ENCODE measurements around the gene USP7.

DNA sequence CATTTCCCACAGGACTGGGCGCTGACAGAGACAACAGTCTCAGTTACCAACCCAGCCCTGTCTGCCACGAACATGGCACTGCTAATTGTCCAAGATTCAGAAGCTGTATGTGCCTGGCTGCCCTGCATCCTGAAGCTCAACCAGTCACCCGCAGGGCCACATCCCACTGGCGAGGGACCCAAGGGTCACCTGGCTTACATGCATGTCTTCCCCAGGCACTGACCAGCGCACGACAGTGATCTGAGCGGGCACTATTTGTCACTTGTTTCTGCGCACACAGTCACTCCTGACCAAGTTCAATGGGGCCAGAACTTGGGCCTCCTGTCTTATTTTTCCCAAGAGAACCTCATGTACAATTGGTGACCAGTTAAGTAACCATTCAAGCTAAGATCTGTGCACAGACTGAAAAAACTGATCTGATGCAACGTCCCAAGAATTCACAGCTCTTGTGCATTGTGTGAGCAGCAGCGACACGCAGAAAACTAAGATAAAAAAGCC is 13.1 kb downstream of the USP7 start:
- TF ChIP-seq, protein P1, sequence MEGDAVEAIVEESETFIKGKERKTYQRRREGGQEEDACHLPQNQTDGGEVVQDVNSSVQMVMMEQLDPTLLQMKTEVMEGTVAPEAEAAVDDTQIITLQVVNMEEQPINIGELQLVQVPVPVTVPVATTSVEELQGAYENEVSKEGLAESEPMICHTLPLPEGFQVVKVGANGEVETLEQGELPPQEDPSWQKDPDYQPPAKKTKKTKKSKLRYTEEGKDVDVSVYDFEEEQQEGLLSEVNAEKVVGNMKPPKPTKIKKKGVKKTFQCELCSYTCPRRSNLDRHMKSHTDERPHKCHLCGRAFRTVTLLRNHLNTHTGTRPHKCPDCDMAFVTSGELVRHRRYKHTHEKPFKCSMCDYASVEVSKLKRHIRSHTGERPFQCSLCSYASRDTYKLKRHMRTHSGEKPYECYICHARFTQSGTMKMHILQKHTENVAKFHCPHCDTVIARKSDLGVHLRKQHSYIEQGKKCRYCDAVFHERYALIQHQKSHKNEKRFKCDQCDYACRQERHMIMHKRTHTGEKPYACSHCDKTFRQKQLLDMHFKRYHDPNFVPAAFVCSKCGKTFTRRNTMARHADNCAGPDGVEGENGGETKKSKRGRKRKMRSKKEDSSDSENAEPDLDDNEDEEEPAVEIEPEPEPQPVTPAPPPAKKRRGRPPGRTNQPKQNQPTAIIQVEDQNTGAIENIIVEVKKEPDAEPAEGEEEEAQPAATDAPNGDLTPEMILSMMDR (IDR thresholded peaks at IDR 0.05; ENCODE audit: insufficient read depth, low read depth, low read length) = no peak
- TF ChIP-seq EZH2 (IDR thresholded peaks at IDR 0.05; ENCODE audit: insufficient read depth, low read length) = no peak

Measured in astrocyte (in vitro differentiated cells and primary cell).